PC-9 (cell line): ENCODE results near the gene PDCD1LG2.

Experiments used
- CTCF ChIP-seq: fragments of 200-600 bp; sonication (generic); conservative IDR thresholded peaks from 2 replicates; pipeline ENCODE4 v1.6.1; 2017; ENCODE audit warnings: mixed run types, antibody characterized with exemption, mild to moderate bottlenecking, moderate library complexity
- EZH2 ChIP-seq: fragments of 200-600 bp; sonication (generic); IDR thresholded peaks from 2 replicates; pipeline ENCODE4 v1.8.0; 2017; ENCODE audit warnings: antibody characterized with exemption, low read depth

GRCh38 chr9:5483306-5483705 is 27.0 kb upstream of the PDCD1LG2 start:
- TF ChIP-seq CTCF (no peak), EZH2 (no peak)
